ENCODE results near the gene PAGR1.
A peak's percentile ranks its signal among the peaks of the same experiment; 100 is the strongest.

Gene PAGR1

DNA sequence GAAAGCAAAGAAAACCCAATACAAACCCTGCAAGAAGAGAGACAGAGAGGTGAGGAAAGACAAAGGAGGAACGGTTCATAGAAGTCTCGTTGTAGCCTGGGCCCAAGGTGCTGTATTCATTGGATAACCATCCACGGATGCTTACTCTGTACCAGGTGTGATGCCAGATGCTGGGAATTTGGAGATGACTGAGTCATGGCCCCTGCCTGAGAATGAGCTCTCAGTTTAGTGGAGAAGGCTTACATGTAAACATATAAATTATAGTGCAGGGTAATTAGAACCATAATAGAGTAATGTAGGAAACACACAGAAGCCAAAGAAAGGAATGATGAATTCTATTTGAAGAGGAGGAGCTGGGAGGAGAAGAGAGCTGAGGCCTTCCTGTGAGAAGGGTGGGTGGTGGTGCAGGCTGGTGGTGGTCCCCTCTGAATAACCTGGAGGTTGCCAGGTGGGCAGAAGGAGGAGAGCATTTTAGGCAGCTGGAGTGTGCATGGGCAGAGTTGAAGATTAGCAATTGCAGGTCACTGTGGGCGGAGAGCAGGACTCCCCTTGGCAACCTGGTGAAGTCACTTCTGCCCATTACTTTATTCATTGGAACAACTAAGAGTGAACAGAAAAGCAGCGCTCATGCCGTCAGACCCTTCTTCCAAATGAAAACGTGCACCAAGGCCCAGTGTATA lies 45.6 kb upstream of the PAGR1 start:
- TF ChIP-seq, protein P1, sequence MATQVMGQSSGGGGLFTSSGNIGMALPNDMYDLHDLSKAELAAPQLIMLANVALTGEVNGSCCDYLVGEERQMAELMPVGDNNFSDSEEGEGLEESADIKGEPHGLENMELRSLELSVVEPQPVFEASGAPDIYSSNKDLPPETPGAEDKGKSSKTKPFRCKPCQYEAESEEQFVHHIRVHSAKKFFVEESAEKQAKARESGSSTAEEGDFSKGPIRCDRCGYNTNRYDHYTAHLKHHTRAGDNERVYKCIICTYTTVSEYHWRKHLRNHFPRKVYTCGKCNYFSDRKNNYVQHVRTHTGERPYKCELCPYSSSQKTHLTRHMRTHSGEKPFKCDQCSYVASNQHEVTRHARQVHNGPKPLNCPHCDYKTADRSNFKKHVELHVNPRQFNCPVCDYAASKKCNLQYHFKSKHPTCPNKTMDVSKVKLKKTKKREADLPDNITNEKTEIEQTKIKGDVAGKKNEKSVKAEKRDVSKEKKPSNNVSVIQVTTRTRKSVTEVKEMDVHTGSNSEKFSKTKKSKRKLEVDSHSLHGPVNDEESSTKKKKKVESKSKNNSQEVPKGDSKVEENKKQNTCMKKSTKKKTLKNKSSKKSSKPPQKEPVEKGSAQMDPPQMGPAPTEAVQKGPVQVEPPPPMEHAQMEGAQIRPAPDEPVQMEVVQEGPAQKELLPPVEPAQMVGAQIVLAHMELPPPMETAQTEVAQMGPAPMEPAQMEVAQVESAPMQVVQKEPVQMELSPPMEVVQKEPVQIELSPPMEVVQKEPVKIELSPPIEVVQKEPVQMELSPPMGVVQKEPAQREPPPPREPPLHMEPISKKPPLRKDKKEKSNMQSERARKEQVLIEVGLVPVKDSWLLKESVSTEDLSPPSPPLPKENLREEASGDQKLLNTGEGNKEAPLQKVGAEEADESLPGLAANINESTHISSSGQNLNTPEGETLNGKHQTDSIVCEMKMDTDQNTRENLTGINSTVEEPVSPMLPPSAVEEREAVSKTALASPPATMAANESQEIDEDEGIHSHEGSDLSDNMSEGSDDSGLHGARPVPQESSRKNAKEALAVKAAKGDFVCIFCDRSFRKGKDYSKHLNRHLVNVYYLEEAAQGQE (IDR thresholded peaks at IDR 0.05; ENCODE audit: low read depth): no peak

DNA sequence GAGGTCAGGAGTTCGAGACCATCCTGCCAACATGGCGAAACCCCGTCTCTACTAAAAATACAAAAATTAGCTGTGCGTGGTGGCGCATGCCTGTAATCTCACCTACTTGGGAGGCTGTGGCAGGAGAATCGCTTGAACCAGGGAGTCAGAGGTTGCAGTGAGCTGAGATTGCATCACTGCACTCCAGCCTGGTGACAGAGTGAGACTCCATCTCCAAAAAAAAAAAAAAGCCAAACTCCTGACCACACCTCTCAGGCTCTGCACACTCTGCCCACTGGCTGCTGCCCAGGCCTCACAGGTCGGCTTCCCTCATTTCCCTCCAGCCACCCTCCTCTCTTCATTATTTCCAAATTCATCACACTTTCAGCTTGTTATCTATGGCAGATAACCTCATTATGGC lies 43.6 kb upstream of the PAGR1 start:
- 0 out of 2 replicates have a peak, but pooled peaks have one; percentile 27 for TF ChIP-seq CEBPB (IDR thresholded peaks at IDR 0.05)

DNA sequence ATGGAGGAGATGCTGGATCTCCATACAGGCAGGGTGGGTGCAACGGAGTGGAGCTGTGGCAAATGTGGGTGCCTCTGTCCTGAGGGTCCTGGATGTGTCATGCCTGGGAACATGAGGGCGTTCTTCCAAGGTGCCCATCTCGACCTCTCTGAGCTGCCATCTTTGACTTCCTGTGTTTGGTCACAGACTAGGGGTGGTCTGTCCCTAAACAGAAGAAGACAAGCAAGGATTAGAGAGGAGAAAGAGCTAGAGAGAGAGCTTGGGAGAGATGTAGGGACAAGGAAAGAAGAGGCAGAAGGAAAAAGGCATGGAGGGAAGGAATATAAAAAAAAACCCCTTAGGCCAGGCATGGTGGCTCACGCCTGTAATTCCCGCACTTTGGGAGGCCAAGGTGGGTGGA lies 41.2 kb upstream of the PAGR1 start:
- TF ChIP-seq NFIC (IDR thresholded peaks at IDR 0.05) (no peak), EGR1 (IDR thresholded peaks at IDR 0.05) (no peak), TAF1 (IDR thresholded peaks at IDR 0.05; ENCODE audit: low read depth) (no peak), RAD21 (IDR thresholded peaks at IDR 0.05; ENCODE audit: low read depth) (no peak), ZBTB7A (IDR thresholded peaks at IDR 0.05; ENCODE audit: low read depth) (no peak), TCF12 (IDR thresholded peaks at IDR 0.05; ENCODE audit: low read depth) (no peak), CEBPB (IDR thresholded peaks at IDR 0.05) (no peak), TEAD4 (IDR thresholded peaks at IDR 0.05) (no peak), YY1 (IDR thresholded peaks at IDR 0.05; ENCODE audit: low read depth) (no peak), FOXM1 (IDR thresholded peaks at IDR 0.05; ENCODE audit: borderline replicate concordance, low read depth) (no peak), EP300 (IDR thresholded peaks at IDR 0.05; ENCODE audit: borderline replicate concordance) (no peak), CREB1 (IDR thresholded peaks at IDR 0.05; ENCODE audit: low read depth) (no peak)
- TF ChIP-seq, protein P2, sequence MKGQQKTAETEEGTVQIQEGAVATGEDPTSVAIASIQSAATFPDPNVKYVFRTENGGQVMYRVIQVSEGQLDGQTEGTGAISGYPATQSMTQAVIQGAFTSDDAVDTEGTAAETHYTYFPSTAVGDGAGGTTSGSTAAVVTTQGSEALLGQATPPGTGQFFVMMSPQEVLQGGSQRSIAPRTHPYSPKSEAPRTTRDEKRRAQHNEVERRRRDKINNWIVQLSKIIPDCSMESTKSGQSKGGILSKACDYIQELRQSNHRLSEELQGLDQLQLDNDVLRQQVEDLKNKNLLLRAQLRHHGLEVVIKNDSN (IDR thresholded peaks at IDR 0.05): no peak
- TF ChIP-seq, protein P3, sequence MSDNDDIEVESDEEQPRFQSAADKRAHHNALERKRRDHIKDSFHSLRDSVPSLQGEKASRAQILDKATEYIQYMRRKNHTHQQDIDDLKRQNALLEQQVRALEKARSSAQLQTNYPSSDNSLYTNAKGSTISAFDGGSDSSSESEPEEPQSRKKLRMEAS (IDR thresholded peaks at IDR 0.05): no peak
- TF ChIP-seq, protein P1 (IDR thresholded peaks at IDR 0.05; ENCODE audit: low read depth): no peak

DNA sequence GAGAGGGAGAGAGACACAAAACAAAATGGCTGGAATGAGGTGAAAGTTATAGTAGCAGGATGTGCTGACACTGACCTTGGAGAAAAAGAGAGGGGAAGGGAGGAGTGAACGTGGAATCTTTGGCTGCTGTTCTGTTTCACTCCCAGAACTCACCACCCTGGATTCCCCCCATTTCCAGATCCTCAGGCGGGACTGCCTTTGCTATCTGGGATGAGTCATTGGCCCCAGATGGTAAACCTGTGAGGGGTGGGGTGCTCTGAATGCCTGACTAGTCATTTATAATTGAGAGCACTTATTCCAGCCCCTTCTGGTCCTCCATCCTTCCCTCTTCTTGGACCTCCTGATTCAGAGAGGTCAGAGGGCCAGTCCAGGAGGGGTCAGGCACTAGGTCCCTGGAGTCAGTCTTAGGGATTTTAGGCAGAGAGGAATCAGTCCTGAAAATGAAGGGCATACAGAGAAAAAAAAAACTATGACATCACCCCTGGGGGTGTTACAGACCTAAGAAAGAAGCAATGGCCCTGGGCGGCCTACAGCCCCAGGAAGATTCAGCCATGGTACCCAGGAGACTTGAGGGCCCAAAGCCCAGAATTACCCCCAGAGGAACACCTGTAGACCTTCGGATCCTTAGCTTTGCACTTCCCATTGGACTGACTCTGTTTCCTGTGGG lies 40.1 kb upstream of the PAGR1 start:
- TF ChIP-seq, protein P1 (IDR thresholded peaks at IDR 0.05; ENCODE audit: low read depth): no peak
- no peak for TF ChIP-seq TCF12 (IDR thresholded peaks at IDR 0.05; ENCODE audit: low read depth)
- TF ChIP-seq EGR1 (IDR thresholded peaks at IDR 0.05): no peak
- TF ChIP-seq, protein P3 (IDR thresholded peaks at IDR 0.05): no peak

DNA sequence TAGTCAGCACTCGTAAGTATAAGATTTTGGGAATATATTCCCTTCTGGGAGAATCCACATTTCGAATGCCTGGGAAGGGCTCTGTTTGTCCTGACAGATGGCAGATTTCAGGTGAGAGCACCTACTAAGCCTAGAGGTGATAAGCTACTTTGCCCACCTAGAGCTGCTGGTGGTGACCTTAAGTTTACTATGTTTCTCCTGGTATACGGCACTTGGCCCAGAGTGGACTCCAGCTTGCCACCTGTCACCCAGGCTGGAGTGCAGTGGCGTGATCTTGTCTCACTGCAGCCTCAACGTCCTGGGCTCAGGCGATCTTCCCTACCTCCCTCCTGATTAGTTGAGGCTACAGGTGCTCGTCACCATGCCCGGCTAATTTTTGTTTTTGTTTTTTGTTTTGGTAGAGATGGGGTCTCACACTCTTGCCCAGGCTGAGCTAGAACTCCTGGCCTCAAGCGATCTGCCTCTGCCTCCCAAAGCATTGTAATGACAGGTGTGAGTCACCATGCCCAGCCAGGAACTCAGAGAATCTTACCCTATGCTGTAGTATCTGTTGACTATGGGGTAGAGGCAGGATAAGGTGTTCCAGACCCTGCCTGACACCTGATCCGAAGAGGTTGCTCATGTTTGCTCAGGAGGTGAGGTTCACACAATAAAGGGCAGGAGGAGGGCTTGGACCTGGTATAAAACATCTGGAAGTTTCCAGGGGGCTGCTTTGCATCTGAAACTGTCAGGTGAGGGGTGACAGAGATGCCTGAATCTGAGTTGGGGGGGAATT lies 38.2 kb upstream of the PAGR1 start, which contains the start of gene ZG16:
Gene ZG16 (plus strand): TSS at position 681 of the 775 bp plus-strand sequence. CDS start 1,011 bp downstream, outside the sequence.
- TF ChIP-seq CREB1 (IDR thresholded peaks at IDR 0.05; ENCODE audit: low read depth): no peak
- no peak for TF ChIP-seq EP300 (IDR thresholded peaks at IDR 0.05; ENCODE audit: borderline replicate concordance)
- TF ChIP-seq, protein P2 (IDR thresholded peaks at IDR 0.05): no peak
- no peak for TF ChIP-seq TCF12 (IDR thresholded peaks at IDR 0.05; ENCODE audit: low read depth)
- no peak for TF ChIP-seq ZBTB7A (IDR thresholded peaks at IDR 0.05; ENCODE audit: low read depth)
- no peak for TF ChIP-seq CEBPB (IDR thresholded peaks at IDR 0.05)
- no peak for TF ChIP-seq TEAD4 (IDR thresholded peaks at IDR 0.05)
- TF ChIP-seq RAD21 (IDR thresholded peaks at IDR 0.05; ENCODE audit: low read depth): no peak
- TF ChIP-seq, protein P3 (IDR thresholded peaks at IDR 0.05): no peak
- TF ChIP-seq YY1 (IDR thresholded peaks at IDR 0.05; ENCODE audit: low read depth): no peak
- TF ChIP-seq FOXM1 (IDR thresholded peaks at IDR 0.05; ENCODE audit: borderline replicate concordance, low read depth): no peak
- no peak for TF ChIP-seq TAF1 (IDR thresholded peaks at IDR 0.05; ENCODE audit: low read depth)
- TF ChIP-seq, protein P1 (IDR thresholded peaks at IDR 0.05; ENCODE audit: low read depth): no peak
- no peak for TF ChIP-seq EGR1 (IDR thresholded peaks at IDR 0.05)
- TF ChIP-seq NFIC (IDR thresholded peaks at IDR 0.05): no peak
